Smooth muscle cell (in vitro differentiated cells): Measurements from ENCODE around the gene SPNS1. TPM values are rescaled to one million over a fixed set of nuclear protein-coding genes. Genes with fewer than 3 reads are reported as not detected.

ENCODE experiments used
- DNase-seq: peaks from one replicate; lab custom pipeline; 2025; ENCODE audit not compliant: unreplicated experiment; lab: John Stamatoyannopoulos, UW
- H2AFZ ChIP-seq: fragments of 200-600 bp; sonication (generic); 2 replicates; pipeline ENCODE4 v1.6.0; 2016; ENCODE audit warnings: antibody characterized with exemption, low read depth, mild to moderate bottlenecking
- H3F3A ChIP-seq: fragments of 200-600 bp; sonication (generic); 2 replicates; pipeline ENCODE4 v1.6.0; 2017; ENCODE audit warnings: antibody characterized with exemption, low read depth
- H3K27ac ChIP-seq: fragments of 200-600 bp; sonication (generic); 2 replicates; pipeline ENCODE4 v1.5.1; 2016; ENCODE audit warnings: low read depth, mild to moderate bottlenecking
- H3K27me3 ChIP-seq: fragments of 200-600 bp; sonication (generic); 2 replicates; pipeline ENCODE4 v1.6.1; 2016; ENCODE audit warnings: low read depth, mild to moderate bottlenecking
- H3K36me3 ChIP-seq: fragments of 200-600 bp; sonication (generic); 2 replicates; pipeline ENCODE4 v1.5.1; 2016; ENCODE audit warnings: low read depth
- H3K4me1 ChIP-seq: fragments of 200-600 bp; sonication (generic); 2 replicates; pipeline ENCODE4 v1.5.1; 2016; ENCODE audit warnings: low read depth
- H3K4me2 ChIP-seq: fragments of 200-600 bp; sonication (generic); 2 replicates; pipeline ENCODE4 v1.6.0; 2016; ENCODE audit warnings: mild to moderate bottlenecking
- H3K4me3 ChIP-seq: fragments of 200-600 bp; sonication (generic); 2 replicates; pipeline ENCODE4 v1.5.1; 2016; ENCODE audit warnings: mild to moderate bottlenecking
- H3K79me2 ChIP-seq: fragments of 200-600 bp; sonication (generic); 2 replicates; pipeline ENCODE4 v1.6.0; 2016; ENCODE audit warnings: low read depth, mild to moderate bottlenecking
- H3K9ac ChIP-seq: fragments of 200-600 bp; sonication (generic); 2 replicates; pipeline ENCODE4 v1.6.0; 2016; ENCODE audit warnings: low read depth
- H3K9me3 ChIP-seq: fragments of 200-600 bp; sonication (generic); replicated peaks from 2 replicates; pipeline ENCODE4 v1.5.1; 2016; ENCODE audit warnings: low read depth
- H4K20me1 ChIP-seq: fragments of 200-600 bp; sonication (generic); 2 replicates; pipeline ENCODE4 v1.6.0; 2016; ENCODE audit warnings: low read depth
- WGBS: methylation state at CpG from one replicate; pipeline ENCODE4 v1.1.7; 2016; ENCODE audit warnings: low lambda C conversion rate; 5-methylcytosine and 5-hydroxymethylcytosine counted together
- polyA plus RNA-seq: library from polyadenylated mRNA; unstranded; fragments of >200 nt; fragmentation: Nextera tagmentation; extraction: Ambion mirVana; gene quantifications from 2 replicates; pipeline ENCODE4 v1.2.1, GENCODE V29; 2016
- total RNA-seq: library from RNA; depleted of rRNA; stranded (reverse); fragments of >200 nt; gene quantifications from 2 replicates; pipeline ENCODE4 v1.2.3, GENCODE V29; 2014
- TF ChIP-seq, protein P1 (sequence below): fragments of 200-600 bp; sonication (generic); IDR thresholded peaks from 2 replicates; pipeline ENCODE4 v1.5.1; 2017; ENCODE audit warnings: borderline replicate concordance, mild to moderate bottlenecking, antibody characterized with exemption; ENCODE audit not compliant: insufficient read depth, poor library complexity, severe bottlenecking

SPNS1 gene
- total and polyA plus RNA-seq, 2 experiments from 2014 or later: 28.6 to 109 TPM

DNA sequence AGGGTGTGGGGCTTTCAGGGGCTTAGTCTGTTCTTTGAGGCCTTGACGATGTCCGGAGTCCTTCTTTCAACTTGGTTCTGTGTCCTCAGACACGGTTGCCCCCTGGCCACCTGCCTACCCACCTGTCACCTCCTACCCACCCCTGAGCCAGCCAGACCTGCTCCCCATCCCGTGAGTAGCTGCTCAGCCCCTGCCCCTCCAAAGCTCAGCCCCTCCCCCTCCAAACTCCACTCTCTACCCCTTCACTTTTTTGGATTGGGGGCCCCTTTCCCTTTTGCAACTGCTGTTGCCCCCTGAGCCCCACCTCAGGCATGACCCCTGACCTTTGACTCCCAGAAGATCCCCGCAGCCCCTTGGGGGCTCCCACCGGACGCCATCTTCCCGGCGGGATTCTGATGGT is 11.5 kb downstream of the SPNS1 start:
- no peaks in the 10 kb centered on the region for H3F3A ChIP-seq
- H3K4me2 ChIP-seq: no peak overlapping the region
- TF ChIP-seq, protein P1, sequence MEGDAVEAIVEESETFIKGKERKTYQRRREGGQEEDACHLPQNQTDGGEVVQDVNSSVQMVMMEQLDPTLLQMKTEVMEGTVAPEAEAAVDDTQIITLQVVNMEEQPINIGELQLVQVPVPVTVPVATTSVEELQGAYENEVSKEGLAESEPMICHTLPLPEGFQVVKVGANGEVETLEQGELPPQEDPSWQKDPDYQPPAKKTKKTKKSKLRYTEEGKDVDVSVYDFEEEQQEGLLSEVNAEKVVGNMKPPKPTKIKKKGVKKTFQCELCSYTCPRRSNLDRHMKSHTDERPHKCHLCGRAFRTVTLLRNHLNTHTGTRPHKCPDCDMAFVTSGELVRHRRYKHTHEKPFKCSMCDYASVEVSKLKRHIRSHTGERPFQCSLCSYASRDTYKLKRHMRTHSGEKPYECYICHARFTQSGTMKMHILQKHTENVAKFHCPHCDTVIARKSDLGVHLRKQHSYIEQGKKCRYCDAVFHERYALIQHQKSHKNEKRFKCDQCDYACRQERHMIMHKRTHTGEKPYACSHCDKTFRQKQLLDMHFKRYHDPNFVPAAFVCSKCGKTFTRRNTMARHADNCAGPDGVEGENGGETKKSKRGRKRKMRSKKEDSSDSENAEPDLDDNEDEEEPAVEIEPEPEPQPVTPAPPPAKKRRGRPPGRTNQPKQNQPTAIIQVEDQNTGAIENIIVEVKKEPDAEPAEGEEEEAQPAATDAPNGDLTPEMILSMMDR: no peak
- H3K4me1 ChIP-seq: no peaks in the 10 kb centered on the region
- no peak overlapping the region for H3K9ac ChIP-seq
- no peak overlapping the region for H2AFZ ChIP-seq
- peaks cover 3% of the 10 kb centered on the region for H3K36me3 ChIP-seq
- H3K9me3 ChIP-seq: no peaks in the 10 kb centered on the region
- no peak overlapping the region for H3K27ac ChIP-seq
- H3K79me2 ChIP-seq: no peaks in the 10 kb centered on the region
- H3K27me3 ChIP-seq: no peaks in the 10 kb centered on the region
- no peak overlapping the region for H3K4me3 ChIP-seq
- DNase-seq: no peak
- WGBS: 95% methylated on average over 7 of the region's 9 CpGs
- no peaks in the 10 kb centered on the region for H4K20me1 ChIP-seq

DNA sequence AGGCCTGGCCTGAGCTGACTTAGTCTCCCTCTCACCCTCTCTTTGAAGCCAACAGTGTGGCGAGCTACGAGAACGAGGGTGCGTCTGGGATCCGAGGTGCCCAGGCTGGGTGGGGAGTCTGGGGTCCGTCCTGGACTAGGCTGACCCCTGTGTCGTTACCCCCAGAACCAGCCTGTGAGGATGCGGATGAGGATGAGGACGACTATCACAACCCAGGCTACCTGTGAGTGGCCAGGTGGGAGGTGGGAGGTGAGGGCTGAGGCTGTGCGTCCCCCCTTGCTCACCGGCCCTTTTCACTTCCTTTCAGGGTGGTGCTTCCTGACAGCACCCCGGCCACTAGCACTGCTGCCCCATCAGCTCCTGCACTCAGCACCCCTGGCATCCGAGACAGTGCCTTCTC is 11.9 kb downstream of the SPNS1 start:
- TF ChIP-seq, protein P1: no peak
- no peak overlapping the region for H3K4me3 ChIP-seq
- no peak overlapping the region for H2AFZ ChIP-seq
- no peaks in the 10 kb centered on the region for H3K27me3 ChIP-seq
- H3K9me3 ChIP-seq: no peaks in the 10 kb centered on the region
- H3F3A ChIP-seq: no peaks in the 10 kb centered on the region
- no peaks in the 10 kb centered on the region for H4K20me1 ChIP-seq
- H3K27ac ChIP-seq: no peak overlapping the region
- no peak overlapping the region for H3K9ac ChIP-seq
- H3K36me3 ChIP-seq: peaks cover 3% of the 10 kb centered on the region
- H3K79me2 ChIP-seq: no peaks in the 10 kb centered on the region
- WGBS: 96% methylated on average over 13 of the region's 13 CpGs
- no peak overlapping the region for H3K4me2 ChIP-seq
- H3K4me1 ChIP-seq: no peaks in the 10 kb centered on the region
- DNase-seq: no peak

DNA sequence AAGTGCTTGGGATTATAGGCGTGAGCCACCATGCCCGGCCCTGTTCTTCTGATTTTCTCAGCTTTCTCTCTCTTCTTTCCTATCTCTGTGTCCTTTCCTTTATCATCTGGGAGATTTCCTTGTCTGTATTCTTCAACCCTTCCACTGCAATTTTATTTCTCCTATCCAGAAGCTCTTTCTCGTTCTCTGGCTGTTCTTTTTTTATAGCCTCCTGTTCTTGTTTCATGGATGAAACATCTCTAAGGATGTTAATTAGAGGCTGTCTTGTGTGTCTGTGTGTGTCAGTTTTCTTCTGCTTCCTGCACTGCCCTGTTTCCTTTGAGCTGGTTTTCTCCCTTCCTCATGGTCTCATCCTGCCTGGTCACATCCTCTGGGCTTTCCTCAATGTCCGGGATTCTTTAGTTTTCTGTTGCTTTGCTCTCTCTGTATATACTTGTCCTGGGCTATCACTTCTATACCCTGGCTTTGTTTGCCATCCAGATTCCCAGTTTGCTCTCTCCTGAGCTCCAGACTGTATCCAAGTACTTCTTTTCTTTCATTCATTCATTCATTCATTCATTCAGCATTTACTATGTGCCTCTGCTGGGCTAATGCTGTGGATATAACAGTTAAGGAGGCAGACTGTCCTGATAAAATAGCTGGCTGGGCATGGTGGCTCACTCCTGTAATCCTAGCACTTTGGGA is 12.7 kb downstream of the SPNS1 start:
- Histone ChIP-seq H2AFZ (no peak overlapping the region), H3K36me3 (peaks cover 3% of the 10 kb centered on the region), H3K4me3 (no peak overlapping the region), H3K27ac (no peak overlapping the region), H3K4me1 (no peaks in the 10 kb centered on the region), H3K9ac (no peak overlapping the region), H3F3A (no peaks in the 10 kb centered on the region), H3K79me2 (no peaks in the 10 kb centered on the region), H4K20me1 (no peaks in the 10 kb centered on the region), H3K27me3 (no peaks in the 10 kb centered on the region), H3K9me3 (no peaks in the 10 kb centered on the region), H3K4me2 (no peak overlapping the region)
- no peak for DNase-seq
- TF ChIP-seq, protein P1: no peak
- 98% methylated on average over 4 of the region's 4 CpGs for WGBS

DNA sequence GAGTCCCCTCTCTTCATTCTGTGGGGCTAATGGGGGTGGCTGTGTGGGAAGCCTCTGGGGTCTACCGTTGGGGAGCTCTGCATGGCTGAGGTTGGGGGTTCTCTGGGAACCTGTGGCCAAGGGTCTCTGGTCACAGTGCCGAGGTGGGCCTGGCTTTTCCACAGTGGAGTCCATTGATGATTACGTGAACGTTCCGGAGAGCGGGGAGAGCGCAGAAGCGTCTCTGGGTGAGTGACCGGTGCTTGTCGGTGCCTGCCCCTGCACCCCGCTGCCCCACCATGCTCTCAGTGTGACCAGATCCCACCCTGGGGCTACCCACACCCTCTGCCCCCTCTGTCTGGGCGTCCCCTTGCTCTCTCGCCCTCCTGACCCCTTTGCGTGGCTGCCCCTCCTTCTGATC is 14.8 kb downstream of the SPNS1 start:
- H3K9me3 ChIP-seq: no peaks in the 10 kb centered on the region
- no peak overlapping the region for H3K4me3 ChIP-seq
- H2AFZ ChIP-seq: no peak overlapping the region
- WGBS: 99% methylated on average over 12 of the region's 14 CpGs
- no peak overlapping the region for H3K27ac ChIP-seq
- no peaks in the 10 kb centered on the region for H4K20me1 ChIP-seq
- H3K4me2 ChIP-seq: no peak overlapping the region
- TF ChIP-seq, protein P1: no peak
- H3K36me3 ChIP-seq: peaks cover 3% of the 10 kb centered on the region
- no peaks in the 10 kb centered on the region for H3K27me3 ChIP-seq
- no peak for DNase-seq
- no peaks in the 10 kb centered on the region for H3F3A ChIP-seq
- no peaks in the 10 kb centered on the region for H3K79me2 ChIP-seq
- no peak overlapping the region for H3K9ac ChIP-seq
- no peaks in the 10 kb centered on the region for H3K4me1 ChIP-seq
